H1 (cell line): ENCODE results near the gene PCDHGA2.

ENCODE experiments used
- CREB1 ChIP-seq: IDR thresholded peaks from 2 replicates; pipeline ENCODE4 v1.6.1; 2012; ENCODE audit warnings: inconsistent platforms
- CTCF ChIP-seq, 3 experiments: IDR thresholded peaks; 1 replicate in 2 of 3; 2 replicates in 1 of 3; pipeline versions ENCODE4 v1.5.1 to v1.6.1; 2011; ENCODE audit warnings: low read length in 3 of 3, mild to moderate bottlenecking in 3 of 3, inconsistent platforms in 2 of 3, low read depth in 1 of 3, moderate library complexity in 1 of 3; ENCODE audit not compliant: insufficient read depth in 1 of 3; ENCODE audit errors: control extremely low read depth in 1 of 3
- EZH2 ChIP-seq: fragments of 200-600 bp; sonication (generic); IDR thresholded peaks from 2 replicates; pipeline ENCODE4 v1.7.1; 2012; ENCODE audit warnings: low read depth, mild to moderate bottlenecking, moderate library complexity, low read length, inconsistent platforms; ENCODE audit not compliant: severe bottlenecking
- JUND ChIP-seq: IDR thresholded peaks from 2 replicates; pipeline ENCODE4 v1.6.1; 2011; ENCODE audit warnings: mild to moderate bottlenecking, improper control_type of control experiment, low read length
- KDM1A ChIP-seq: fragments of 200-600, 300-600 bp; sonication (generic); IDR thresholded peaks from 2 replicates; pipeline ENCODE4 v1.7.1; 2016; ENCODE audit warnings: mild to moderate bottlenecking, low read length, borderline replicate concordance
- POLR2A ChIP-seq, 2 experiments: IDR thresholded peaks; 1 replicate in 1 of 2; 2 replicates in 1 of 2; pipeline ENCODE4 v1.6.1; 2011; ENCODE audit warnings: low read depth in 2 of 2, low read length in 2 of 2, mild to moderate bottlenecking in 2 of 2; ENCODE audit errors: control extremely low read depth in 1 of 2
- POLR2AphosphoS5 ChIP-seq: IDR thresholded peaks from 2 replicates; pipeline ENCODE4 v1.6.1; 2011; ENCODE audit warnings: low read depth, low read length
- RBBP5 ChIP-seq: IDR thresholded peaks from 2 replicates; pipeline ENCODE4 v1.7.1; 2012; ENCODE audit warnings: low read depth, mild to moderate bottlenecking, inconsistent platforms, low read length, moderate library complexity, borderline replicate concordance
- SIN3A ChIP-seq, 2 experiments: IDR thresholded peaks in 1 of 2; conservative IDR thresholded peaks in 1 of 2; 2 replicates each; pipeline ENCODE4 v1.6.1; 2011 to 2012; ENCODE audit warnings: low read length in 2 of 2, improper control_type of control experiment in 1 of 2, low read depth in 1 of 2, mild to moderate bottlenecking in 1 of 2
- TBP ChIP-seq: IDR thresholded peaks from 2 replicates; pipeline ENCODE4 v1.6.1; 2011; ENCODE audit warnings: low read depth, low read length, improper control_type of control experiment
- YY1 ChIP-seq: IDR thresholded peaks from 2 replicates; pipeline ENCODE4 v1.6.1; 2011; ENCODE audit warnings: low read depth, mild to moderate bottlenecking, low read length

GRCh38 chr5:141360685-141361084 lies 22.1 kb downstream of the PCDHGA2 start:
- no peak for TF ChIP-seq SIN3A (conservative IDR thresholded peaks at IDR 0.05 in 1 of 2, IDR thresholded peaks at IDR 0.05 in 1 of 2; ENCODE audit: low read depth in 1 of 2, low read length in 2 of 2)
- TF ChIP-seq EZH2: no peak
- no peak for TF ChIP-seq TBP
- TF ChIP-seq POLR2AphosphoS5: no peak
- no peak for TF ChIP-seq CTCF (IDR thresholded peaks at IDR 0.05; ENCODE audit: control extremely low read depth in 1 of 3, insufficient read depth in 1 of 3, low read depth in 1 of 3, low read length in 3 of 3)
- no peak for TF ChIP-seq KDM1A
- TF ChIP-seq JUND: no peak
- TF ChIP-seq YY1: no peak
- TF ChIP-seq POLR2A (IDR thresholded peaks at IDR 0.05; ENCODE audit: control extremely low read depth in 1 of 2, low read depth in 2 of 2, low read length in 2 of 2): no peak
- TF ChIP-seq CREB1: no peak
- no peak for TF ChIP-seq RBBP5
